WERI-Rb-1 (cell line): ENCODE data around the gene HCK.
"Not testable (repeated sequence)": the region's sequence is repeated elsewhere in the genome, so short reads cannot be mapped to it uniquely, and the experiment has no call there.

ENCODE experiments used
- DNase-seq: peaks from one replicate; pipeline ENCODE4 v3.0.0-alpha.2; 2020
- H3K27ac ChIP-seq: fragments of 250-450 bp; sonication (Bioruptor Pico); 2 replicates; pipeline ENCODE4 v1.5.1; 2020; ENCODE audit warnings: mild to moderate bottlenecking, moderate library complexity
- H3K27me3 ChIP-seq: fragments of 250-450 bp; sonication (Bioruptor Pico); 2 replicates; pipeline ENCODE4 v1.5.1; 2021; ENCODE audit warnings: mild to moderate bottlenecking, low read depth, moderate library complexity; ENCODE audit not compliant: insufficient read depth, severe bottlenecking
- H3K36me3 ChIP-seq: fragments of 250-450 bp; sonication (Bioruptor Pico); 2 replicates; pipeline ENCODE4 v1.5.1; 2020; ENCODE audit warnings: mild to moderate bottlenecking, moderate library complexity
- H3K4me3 ChIP-seq: 2 replicates; pipeline ENCODE4 v1.5.1; 2011; ENCODE audit warnings: low read depth, mild to moderate bottlenecking, control low read depth, low read length
- H3K9me3 ChIP-seq: fragments of 250-450 bp; sonication (Bioruptor Pico); 2 replicates; pipeline ENCODE4 v1.5.1; 2021; ENCODE audit warnings: mild to moderate bottlenecking, moderate library complexity; ENCODE audit not compliant: severe bottlenecking
- CTCF ChIP-seq: IDR thresholded peaks from 2 replicates; pipeline ENCODE4 v1.5.1; 2011; ENCODE audit warnings: low read depth, mild to moderate bottlenecking, control low read depth, inconsistent platforms, low read length

The HCK gene

GRCh38 chr20:32116079-32116521 lies 64.1 kb downstream of the HCK start:
- DNase-seq: no peak
- Histone ChIP-seq H3K36me3 (peaks cover 7% of the 10 kb centered on the region), H3K4me3 (no peak overlapping the region), H3K9me3 (no peaks in the 10 kb centered on the region), H3K27me3 (no peaks in the 10 kb centered on the region), H3K27ac (peak overlapping the region; percentile 18)
- TF ChIP-seq CTCF: no peak

GRCh38 chr20:32116796-32117195 lies 64.8 kb downstream of the HCK start:
- H3K4me3 ChIP-seq, H3K36me3 ChIP-seq, H3K27ac ChIP-seq, H3K27me3 ChIP-seq, H3K9me3 ChIP-seq: not testable (repeated sequence)
- DNase-seq: peak; percentile 31

GRCh38 chr20:32118427-32118826 lies 66.4 kb downstream of the HCK start:
- not testable (repeated sequence) for H3K27ac ChIP-seq, H3K27me3 ChIP-seq, H3K4me3 ChIP-seq, H3K9me3 ChIP-seq, H3K36me3 ChIP-seq, DNase-seq

- Histone ChIP-seq H3K36me3 (peaks cover 7% of the 10 kb centered on the region; the same call in 1 of the 2 replicates), H3K4me3 (no peak overlapping the region), H3K27me3 (no peaks in the 10 kb centered on the region), H3K27ac (no peak overlapping the region), H3K9me3 (peaks cover 4% of the 10 kb centered on the region)
- no peak for DNase-seq
- TF ChIP-seq CTCF: no peak
These were observed 67.7 kb downstream of the HCK start for GRCh38 chr20:32119734-32120133.

- DNase-seq, H3K4me3 ChIP-seq, H3K27me3 ChIP-seq, H3K9me3 ChIP-seq, H3K27ac ChIP-seq, H3K36me3 ChIP-seq: not testable (repeated sequence)
These were observed 69.9 kb downstream of the HCK start for GRCh38 chr20:32121908-32122307.

GRCh38 chr20:32123088-32123487 lies 71.0 kb downstream of the HCK start:
- Histone ChIP-seq H3K27me3 (no peaks in the 10 kb centered on the region), H3K36me3 (no peaks in the 10 kb centered on the region), H3K27ac (no peak overlapping the region), H3K9me3 (peaks cover 4% of the 10 kb centered on the region), H3K4me3 (no peak overlapping the region)
- no peak for TF ChIP-seq CTCF
- no peak for DNase-seq

GRCh38 chr20:32124916-32125454 lies 72.9 kb downstream of the HCK start:
- DNase-seq: no peak
- Histone ChIP-seq H3K36me3 (no peaks in the 10 kb centered on the region), H3K9me3 (peaks cover 4% of the 10 kb centered on the region), H3K4me3 (no peak overlapping the region), H3K27ac (no peak overlapping the region), H3K27me3 (no peaks in the 10 kb centered on the region)
- TF ChIP-seq CTCF: no peak
